ENCODE results near the gene P2RX5. TPM values are rescaled to one million over a fixed set of nuclear protein-coding genes. Genes with fewer than 3 reads are reported as not detected.

The P2RX5 gene
- total and polyA plus RNA-seq, 11 donors: 5.4 to 108 (median 14.3) TPM

- no peak for DNase-seq
- Histone ChIP-seq H3K27ac (no peak overlapping the region), H3K4me1 (peaks cover 6 to 21% (median 15%) of the 10 kb centered on the region in 12 donors), H3K27me3 (no peaks in the 10 kb centered on the region), H3K9me3 (no peaks in the 10 kb centered on the region), H3K36me3 (no peaks in the 10 kb centered on the region), H3K4me3 (no peak overlapping the region)
- TF ChIP-seq CTCF (IDR thresholded peaks at IDR 0.05): no peak
- no peak for TF ChIP-seq POLR2A (IDR thresholded peaks at IDR 0.05)
- no peak for ATAC-seq
- 35 to 76% (median 63%) methylated on average over 2 of the region's 2 CpGs for WGBS, 4 donors
- intact Hi-C loops (cut with DNase I): no loop called here
Observed at GRCh38 chr17:3727041-3727440, 31.1 kb upstream of the P2RX5 start.

DNA sequence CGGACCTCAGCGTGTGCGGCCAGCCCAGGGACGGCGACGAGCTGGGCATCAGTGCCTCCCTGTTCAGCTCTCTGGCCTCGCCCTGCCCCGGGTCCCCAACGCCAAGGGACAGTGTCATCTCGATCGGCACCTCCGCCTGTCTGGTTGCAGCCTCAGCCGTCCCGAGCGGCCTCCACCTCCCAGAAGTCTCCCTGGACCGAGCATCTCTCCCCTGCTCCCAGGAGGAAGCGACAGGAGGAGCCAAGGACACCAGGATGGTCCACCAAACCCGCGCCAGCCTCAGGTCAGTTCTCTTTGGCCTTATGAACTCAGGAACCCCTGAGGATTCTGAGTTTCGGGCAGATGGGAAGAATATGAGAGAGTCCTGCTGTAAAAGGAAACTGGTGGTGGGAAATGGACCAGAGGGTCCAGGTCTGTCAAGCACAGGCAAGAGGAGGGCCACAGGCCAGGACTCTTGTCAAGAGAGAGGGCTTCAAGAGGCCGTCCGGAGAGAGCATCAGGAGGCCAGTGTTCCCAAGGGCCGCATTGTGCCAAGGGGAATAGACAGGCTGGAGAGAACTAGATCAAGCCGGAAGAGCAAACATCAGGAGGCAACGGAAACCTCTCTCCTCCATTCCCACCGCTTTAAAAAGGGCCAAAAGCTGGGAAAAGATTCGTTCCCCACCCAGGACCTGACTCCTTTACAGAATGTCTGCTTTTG is 28.6 kb upstream of the P2RX5 start:
- ATAC-seq: peak in 1 of 4 donors; percentile 3
- Histone ChIP-seq H3K27me3 (no peaks in the 10 kb centered on the region), H3K4me1 (peaks cover 6 to 44% (median 19%) of the 10 kb centered on the region in 12 donors), H3K4me3 (peak overlapping the region; percentile 65 to 94 (median 78)), H3K27ac (peak overlapping the region in 2 of 12 donors; percentile 87 to 88), H3K9me3 (no peaks in the 10 kb centered on the region), H3K36me3 (peaks cover 0 to 22% (median 9%) of the 10 kb centered on the region in 9 donors)
- DNase-seq: no peak
- WGBS, 4 donors: 14 to 30% (median 18%) methylated on average over 14 to 27 of the region's 27 CpGs
- intact Hi-C loops (cut with DNase I): loop anchor here in 1 of 10 donors (2.0 kb wide), 1 partner anchor 56 kb away; the partner anchor contains the start of genes EMC6 and TAX1BP3
- no peak for TF ChIP-seq CTCF (IDR thresholded peaks at IDR 0.05)
- TF ChIP-seq POLR2A (IDR thresholded peaks at IDR 0.05): no peak

DNA sequence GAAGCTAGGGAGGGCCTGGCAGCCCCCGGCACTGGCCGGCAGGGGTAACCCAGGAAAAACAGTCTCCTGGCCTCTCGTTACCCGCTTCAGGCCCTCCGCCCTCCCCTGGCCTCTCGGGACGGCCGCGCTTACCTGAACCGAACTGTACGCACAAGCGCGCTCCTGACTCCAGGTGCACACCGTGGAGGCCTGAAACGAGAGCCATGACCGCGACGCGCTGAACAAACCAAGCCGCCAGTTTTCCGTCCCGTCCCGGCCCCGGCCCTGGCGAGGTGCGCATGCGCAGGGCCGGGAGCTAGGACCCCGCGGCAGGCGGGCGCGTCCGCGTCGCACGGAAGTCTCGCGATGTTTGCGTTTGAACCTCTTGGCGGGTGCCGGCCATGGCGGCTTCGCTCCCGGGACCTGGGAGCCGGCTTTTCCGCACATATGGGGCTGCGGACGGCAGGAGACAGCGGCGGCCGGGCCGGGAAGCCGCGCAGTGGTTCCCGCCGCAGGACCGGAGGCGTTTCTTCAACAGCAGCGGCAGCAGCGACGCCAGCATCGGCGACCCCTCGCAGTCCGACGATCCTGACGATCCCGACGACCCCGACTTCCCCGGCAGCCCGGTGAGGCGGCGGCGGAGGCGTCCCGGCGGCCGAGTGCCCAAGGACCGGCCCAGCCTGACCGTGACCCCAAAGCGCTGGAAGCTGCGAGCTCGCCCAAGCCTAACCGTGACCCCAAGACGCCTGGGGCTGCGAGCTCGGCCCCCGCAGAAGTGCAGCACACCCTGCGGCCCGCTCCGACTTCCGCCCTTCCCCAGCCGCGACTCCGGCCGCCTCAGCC is 27.8 kb upstream of the P2RX5 start, which contains the start of gene HASPIN:
TSS of gene HASPIN (plus strand) at position 348 of the 822 bp plus-strand sequence. CDS start at position 381, 33 bp downstream.
- 0% methylated on average over 21 to 98 of the region's 98 CpGs for WGBS, 4 donors
- intact Hi-C loops (cut with DNase I): loop anchor here in 1 of 10 donors (2.0 kb wide), 1 partner anchor 55 kb away; the partner anchor contains the start of genes EMC6 and TAX1BP3
- DNase-seq (peak; percentile 91 to 98 (median 93)), ATAC-seq (peak; percentile 83 to 96 (median 96))
- H3K9me3 ChIP-seq: no peaks in the 10 kb centered on the region
- H3K4me1 ChIP-seq: peaks cover 6 to 47% (median 19%) of the 10 kb centered on the region in 12 donors
- H3K27me3 ChIP-seq: no peaks in the 10 kb centered on the region
- peak within 1 kb of the TSS; percentile 65 to 94 (median 78) for H3K4me3 ChIP-seq
- H3K36me3 ChIP-seq: peaks cover 0 to 30% (median 16%) of the 10 kb centered on the region in 9 donors
- TF ChIP-seq CTCF (IDR thresholded peaks at IDR 0.05): peak in 4 of 12 donors; percentile 25 to 41 (median 28)
- TF ChIP-seq POLR2A (IDR thresholded peaks at IDR 0.05): peak in 1 of 2 donors; percentile 67
- H3K27ac ChIP-seq: peak within 1 kb of the TSS; percentile 52 to 91 (median 88)

Measured in heart left ventricle (tissue), 16 donors.